BLaER1 (cell line): ENCODE results near the gene LSM7.

Source experiments
- H3K27ac ChIP-seq: shearing (Covaris generic); formaldehyde crosslinking; 2 replicates; pipeline ENCODE4 v1.8.1; 2022
- H3K27me3 ChIP-seq: shearing (Covaris generic); formaldehyde crosslinking; 2 replicates; pipeline ENCODE4 v1.8.1; 2022
- H3K36me3 ChIP-seq: shearing (Covaris generic); formaldehyde crosslinking; 2 replicates; pipeline ENCODE4 v1.8.1; 2022
- H3K4me1 ChIP-seq: shearing (Covaris generic); formaldehyde crosslinking; 2 replicates; pipeline ENCODE4 v1.8.1; 2022
- H3K4me2 ChIP-seq: shearing (Covaris generic); formaldehyde crosslinking; 2 replicates; pipeline ENCODE4 v1.8.1; 2022
- H3K4me3 ChIP-seq: shearing (Covaris generic); formaldehyde crosslinking; 2 replicates; pipeline ENCODE4 v1.8.1; 2022
- H3K9ac ChIP-seq: shearing (Covaris generic); formaldehyde crosslinking; 2 replicates; pipeline ENCODE4 v1.8.1; 2022
- H3K9me3 ChIP-seq: shearing (Covaris generic); formaldehyde crosslinking; 2 replicates; pipeline ENCODE4 v1.8.1; 2022
- H4K20me1 ChIP-seq: shearing (Covaris generic); formaldehyde crosslinking; 2 replicates; pipeline ENCODE4 v1.8.1; 2022
- Cebpa-rat ChIP-seq: shearing (Covaris generic); IDR thresholded peaks from 2 replicates; pipeline ENCODE4 v1.8.1; 2022

The LSM7 gene

DNA sequence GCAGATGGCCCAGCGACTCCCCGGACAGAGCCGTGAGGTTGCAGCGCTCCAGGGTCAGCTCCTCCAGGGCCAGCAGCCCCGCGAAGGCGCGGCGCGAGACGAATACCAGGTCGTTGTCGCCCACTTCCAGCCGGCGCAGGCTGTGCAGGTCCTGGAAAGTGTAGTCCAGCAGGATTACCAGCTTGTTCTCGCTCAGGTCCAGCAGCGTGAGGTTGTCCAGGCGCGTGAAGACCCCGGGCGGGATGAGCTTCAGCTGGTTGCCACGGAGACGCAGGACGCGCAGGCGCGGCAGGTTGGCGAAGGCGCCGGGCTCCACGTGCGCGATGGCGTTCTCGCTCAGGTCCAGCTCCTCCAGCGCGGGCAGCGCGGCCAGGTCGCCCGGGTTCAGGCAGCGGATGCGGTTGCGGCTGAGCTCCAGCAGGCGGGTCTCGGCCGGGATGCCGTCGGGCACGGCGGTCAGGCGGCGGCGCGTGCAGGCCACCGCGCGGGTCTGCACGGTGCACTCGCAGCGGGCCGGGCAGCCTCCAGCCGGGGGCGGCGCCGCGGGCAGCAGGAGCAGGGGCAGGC lies 37.1 kb downstream of the LSM7 start:
- Histone ChIP-seq H3K27ac (peak overlapping the region; percentile 98), H3K4me2 (peak overlapping the region; percentile 99), H3K4me1 (peaks cover 95% of the 10 kb centered on the region), H3K9ac (peak overlapping the region; percentile 95), H4K20me1 (peaks cover 58% of the 10 kb centered on the region), H3K36me3 (peaks cover 25% of the 10 kb centered on the region), H3K4me3 (peak overlapping the region; percentile 84), H3K9me3 (no peaks in the 10 kb centered on the region), H3K27me3 (no peaks in the 10 kb centered on the region; the same call in 1 of the 2 replicates)
- TF ChIP-seq Cebpa-rat, result no peak

DNA sequence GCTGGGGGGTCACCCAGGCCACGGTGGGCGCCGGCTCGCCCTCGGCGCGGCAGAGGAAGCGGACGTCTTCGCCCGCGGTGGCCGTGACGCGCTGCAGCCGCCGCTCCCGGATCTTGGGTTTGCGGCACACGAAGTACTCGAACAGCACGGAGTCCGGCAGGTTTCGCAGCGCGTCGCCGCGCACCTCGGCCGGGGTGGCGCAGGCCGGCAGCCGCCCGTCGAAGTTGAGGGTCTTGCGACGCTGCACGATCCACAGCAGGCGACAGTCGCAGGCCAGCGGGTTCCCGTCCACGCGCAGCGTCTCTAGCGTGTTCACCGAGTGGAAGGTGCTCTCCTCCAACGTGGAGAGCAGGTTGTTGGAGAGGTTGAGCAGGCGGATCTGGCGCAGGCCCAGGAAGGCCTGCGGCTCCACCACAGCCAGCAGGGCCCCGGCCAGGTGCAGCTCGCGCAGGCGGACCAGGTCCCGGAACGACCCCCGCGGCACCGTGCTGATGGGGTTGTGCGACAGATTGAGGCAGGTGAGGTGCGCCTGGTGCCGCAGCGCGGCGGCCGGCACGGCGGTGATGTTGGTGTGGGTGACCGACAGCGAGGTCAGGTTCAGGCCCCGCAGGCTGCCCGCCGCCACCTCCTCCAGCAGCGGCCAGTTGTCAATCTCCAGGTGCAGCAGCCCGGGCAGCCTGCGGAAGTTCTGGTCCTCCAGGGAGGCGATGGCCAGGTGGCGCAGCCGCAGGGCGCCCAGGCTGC lies 37.8 kb downstream of the LSM7 start:
- Histone ChIP-seq H3K27ac (peak overlapping the region; percentile 98), H3K9me3 (no peaks in the 10 kb centered on the region), H3K9ac (peak overlapping the region; percentile 95), H3K4me1 (peaks cover 95% of the 10 kb centered on the region), H3K4me3 (peak overlapping the region; percentile 84), H3K27me3 (no peaks in the 10 kb centered on the region; the same call in 1 of the 2 replicates), H4K20me1 (peaks cover 51% of the 10 kb centered on the region), H3K36me3 (peaks cover 18% of the 10 kb centered on the region), H3K4me2 (peak overlapping the region; percentile 99)
- no peak for TF ChIP-seq Cebpa-rat

DNA sequence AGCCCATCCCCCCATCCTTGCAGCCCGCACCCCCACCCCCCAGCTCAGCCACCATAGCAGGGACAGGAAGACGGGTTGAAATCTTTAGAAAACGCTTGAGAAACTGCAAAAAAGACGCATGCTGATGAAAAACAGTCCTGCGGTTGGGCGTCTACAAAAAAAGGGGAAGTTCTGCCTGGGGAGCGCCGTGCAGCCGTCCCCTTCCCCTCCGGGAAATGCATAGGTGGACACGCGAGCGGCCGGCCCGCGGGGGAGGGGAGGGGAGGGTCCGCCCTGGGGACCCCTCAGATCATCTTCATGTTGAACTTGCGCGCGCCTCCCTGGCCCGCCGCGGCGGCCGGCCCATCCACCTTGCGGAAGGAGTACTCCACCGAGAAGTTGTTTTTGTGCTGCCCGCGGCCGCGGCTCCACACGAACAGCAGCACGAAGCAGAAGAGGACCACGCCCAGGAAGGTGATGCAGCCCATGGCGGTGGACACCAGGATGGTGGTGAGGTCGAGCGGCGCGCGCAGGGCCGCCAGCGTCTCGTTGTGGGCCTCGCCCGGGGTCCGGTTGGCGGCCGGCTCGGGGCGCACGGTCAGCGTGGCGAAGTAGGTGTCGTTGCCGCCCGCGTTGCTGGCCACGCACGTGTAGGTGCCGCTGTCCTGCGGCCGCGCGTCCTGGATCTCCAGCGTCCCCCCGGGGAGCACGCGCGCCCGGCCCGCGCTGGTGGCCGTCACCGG lies 38.5 kb downstream of the LSM7 start:
- peaks cover 13% of the 10 kb centered on the region for H3K36me3 ChIP-seq
- peak overlapping the region; percentile 98 for H3K27ac ChIP-seq
- H3K4me3 ChIP-seq, result peak overlapping the region; percentile 84
- H3K9me3 ChIP-seq, result no peaks in the 10 kb centered on the region
- H3K4me2 ChIP-seq, result peak overlapping the region; percentile 99
- H4K20me1 ChIP-seq, result peaks cover 44% of the 10 kb centered on the region
- TF ChIP-seq Cebpa-rat, result no peak
- H3K9ac ChIP-seq, result peak overlapping the region; percentile 95
- peaks cover 95% of the 10 kb centered on the region for H3K4me1 ChIP-seq
- no peaks in the 10 kb centered on the region; the same call in 1 of the 2 replicates for H3K27me3 ChIP-seq

DNA sequence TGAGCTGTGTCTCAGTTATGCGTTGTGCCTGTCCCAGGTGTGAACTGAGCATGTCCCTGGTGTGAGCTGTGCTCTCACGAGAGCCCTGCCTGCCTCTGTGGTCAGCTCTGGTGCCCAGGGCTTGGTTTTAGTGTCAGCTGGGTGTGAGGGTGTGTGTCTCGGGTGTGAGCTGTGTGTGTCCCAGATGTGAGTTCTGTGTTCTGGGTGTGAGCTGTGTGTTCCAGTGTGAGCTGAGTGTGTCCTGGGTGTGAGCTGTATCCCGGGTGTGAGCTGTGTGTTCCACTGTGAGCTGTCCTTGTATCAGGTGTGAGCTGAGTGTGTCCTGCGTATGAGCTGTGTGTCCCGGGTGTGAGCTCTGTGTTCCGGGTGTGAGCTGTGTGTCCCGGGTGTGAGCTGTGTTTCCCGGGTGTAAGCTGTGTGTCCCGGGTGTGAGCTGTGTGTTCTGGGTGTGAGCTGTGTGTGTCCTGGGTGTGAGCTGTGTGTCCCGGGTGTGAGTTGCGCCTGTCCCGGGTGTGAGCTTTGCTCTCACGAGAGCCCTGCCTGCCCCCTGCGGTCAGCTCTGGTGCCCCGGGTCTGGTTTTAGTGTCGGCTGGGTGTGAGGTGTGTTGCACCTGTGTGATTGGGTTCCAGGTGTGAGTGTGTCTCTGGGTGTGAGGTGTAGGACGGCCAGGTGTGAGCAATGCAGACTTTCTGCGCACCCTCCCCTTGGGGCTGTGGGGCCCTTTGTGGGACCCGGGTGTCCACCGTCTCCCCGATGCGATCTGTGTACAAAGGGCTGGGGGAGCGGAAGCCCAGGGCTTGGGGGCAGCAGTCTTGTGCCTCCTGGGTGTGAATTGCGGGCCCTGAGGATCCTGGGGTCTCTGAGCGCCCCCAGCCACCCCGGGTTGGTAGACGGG lies 39.3 kb downstream of the LSM7 start:
- Histone ChIP-seq H3K4me3 (peak overlapping the region; percentile 84), H3K27ac (peak overlapping the region; percentile 98), H3K36me3 (peaks cover 13% of the 10 kb centered on the region), H3K9ac (peak overlapping the region; percentile 95), H4K20me1 (peaks cover 36% of the 10 kb centered on the region), H3K9me3 (no peaks in the 10 kb centered on the region), H3K4me1 (peaks cover 89% of the 10 kb centered on the region), H3K4me2 (peak overlapping the region; percentile 99), H3K27me3 (no peaks in the 10 kb centered on the region; the same call in 1 of the 2 replicates)
- no peak for TF ChIP-seq Cebpa-rat

DNA sequence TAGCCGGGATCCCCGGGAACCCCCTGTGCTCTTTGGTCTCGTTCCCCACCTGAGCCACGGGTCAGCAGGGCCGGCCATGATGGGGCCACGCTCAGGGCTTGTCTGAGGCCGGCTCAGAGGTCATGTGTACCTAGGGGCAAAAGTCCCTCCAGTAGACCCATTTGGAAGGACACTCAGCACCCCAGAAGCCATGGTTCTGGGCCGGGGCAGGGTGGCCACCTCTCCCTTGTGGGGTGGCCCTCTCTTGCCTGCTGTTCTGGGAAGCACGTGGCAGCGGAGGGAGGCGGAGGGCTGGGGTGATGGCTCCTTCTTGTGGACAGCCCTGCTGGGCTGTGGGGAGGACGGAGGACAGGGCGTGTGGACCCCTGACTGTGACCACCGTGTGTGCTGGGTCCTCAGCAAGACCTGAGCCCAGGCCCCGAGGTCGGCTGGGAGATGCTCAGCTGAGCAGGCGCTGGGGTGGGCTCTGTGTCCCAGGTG lies 40.0 kb downstream of the LSM7 start:
- Histone ChIP-seq H3K4me1 (peaks cover 83% of the 10 kb centered on the region), H3K9ac (peak overlapping the region; percentile 95), H3K4me2 (peak overlapping the region; percentile 99), H3K4me3 (peak overlapping the region; percentile 84; the same call in 1 of the 2 replicates), H3K36me3 (peaks cover 12% of the 10 kb centered on the region), H4K20me1 (peaks cover 29% of the 10 kb centered on the region), H3K27ac (peak overlapping the region; percentile 98), H3K9me3 (no peaks in the 10 kb centered on the region), H3K27me3 (no peaks in the 10 kb centered on the region; the same call in 1 of the 2 replicates)
- TF ChIP-seq Cebpa-rat, result no peak

DNA sequence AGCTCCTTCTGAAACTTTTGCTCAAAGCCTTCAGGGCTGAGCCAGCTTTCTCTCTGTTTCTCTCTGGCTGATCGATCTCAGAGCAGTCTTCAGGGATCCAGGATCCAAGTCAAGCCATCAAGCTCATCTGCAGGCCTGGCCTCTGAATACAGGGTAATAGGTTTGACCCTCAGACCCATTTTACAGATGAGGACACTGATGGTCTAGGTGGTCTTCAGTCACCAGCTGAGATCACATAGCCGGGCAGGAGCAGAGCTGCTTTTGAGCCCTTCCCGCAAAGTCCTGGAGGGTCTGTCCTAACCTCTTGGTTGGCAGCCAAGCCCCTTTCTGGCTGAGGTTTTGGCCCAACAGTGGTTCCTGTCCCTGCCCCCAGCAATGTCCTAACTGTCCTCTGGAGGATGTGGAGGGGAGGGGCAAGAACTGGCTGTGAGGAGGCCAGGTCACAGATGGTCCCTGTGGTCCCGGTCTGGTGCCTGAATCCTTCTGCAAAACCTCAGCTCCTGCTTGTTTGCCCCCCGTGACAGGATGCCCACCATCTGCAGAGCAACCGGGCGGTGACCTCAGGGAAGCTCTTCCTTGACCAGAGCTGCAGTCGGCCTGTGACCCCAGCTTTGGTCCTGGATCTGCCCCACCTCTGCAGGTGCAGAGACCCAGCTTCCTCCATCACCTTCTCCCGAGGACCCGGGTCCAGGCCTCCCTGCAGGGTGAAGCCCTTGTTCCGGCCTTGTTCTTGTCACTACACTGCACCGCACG lies 40.6 kb downstream of the LSM7 start:
- H3K4me3 ChIP-seq, result peak overlapping the region; percentile 84; the same call in 1 of the 2 replicates
- no peaks in the 10 kb centered on the region; the same call in 1 of the 2 replicates for H3K27me3 ChIP-seq
- peak overlapping the region; percentile 98 for H3K27ac ChIP-seq
- peaks cover 6% of the 10 kb centered on the region for H3K36me3 ChIP-seq
- H3K9me3 ChIP-seq, result no peaks in the 10 kb centered on the region
- TF ChIP-seq Cebpa-rat, result no peak
- peaks cover 83% of the 10 kb centered on the region for H3K4me1 ChIP-seq
- H4K20me1 ChIP-seq, result peaks cover 26% of the 10 kb centered on the region
- H3K9ac ChIP-seq, result peak overlapping the region; percentile 95
- H3K4me2 ChIP-seq, result peak overlapping the region; percentile 99

DNA sequence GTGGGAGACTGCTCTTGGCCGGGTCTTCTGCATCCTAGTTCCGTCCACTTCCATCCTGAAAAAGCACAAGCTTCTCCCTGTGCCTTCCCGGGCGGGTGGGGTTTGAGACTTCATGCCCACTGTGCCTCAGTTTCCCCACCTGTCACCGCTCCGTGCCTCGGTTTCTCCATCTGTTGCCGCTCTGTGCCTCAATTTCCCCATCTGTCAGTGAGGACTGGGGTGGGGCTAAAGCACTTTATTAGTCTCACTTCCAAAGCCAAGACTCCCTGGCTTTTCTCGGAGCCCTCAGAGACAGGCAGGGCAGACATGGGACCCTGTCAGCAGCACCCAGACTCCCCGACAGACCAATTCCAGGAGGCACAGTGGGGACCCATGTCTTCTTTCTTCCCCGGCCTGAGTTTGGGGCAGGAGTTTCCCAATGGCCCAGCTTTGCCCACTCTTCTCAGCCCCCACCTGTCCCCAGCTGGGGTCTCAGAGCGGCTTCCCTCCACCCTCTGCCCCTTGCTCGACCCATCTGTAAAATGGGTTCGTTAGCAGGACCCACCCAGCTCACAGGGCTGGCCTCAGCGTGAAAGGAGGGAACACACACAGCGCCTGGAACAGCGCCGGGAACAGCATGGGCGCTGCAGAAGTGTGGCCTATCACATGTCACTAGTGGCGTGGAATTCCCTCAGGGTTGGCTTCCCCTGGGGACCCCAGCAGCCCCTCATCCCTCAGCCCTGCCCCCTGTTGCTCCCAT lies 41.8 kb downstream of the LSM7 start:
- peak overlapping the region; percentile 49; the same call in 1 of the 2 replicates for H3K27ac ChIP-seq
- H3K9ac ChIP-seq, result no peak overlapping the region; the same call in 1 of the 2 replicates
- no peak overlapping the region for H3K4me3 ChIP-seq
- H4K20me1 ChIP-seq, result peaks cover 25% of the 10 kb centered on the region
- peaks cover 83% of the 10 kb centered on the region for H3K4me1 ChIP-seq
- TF ChIP-seq Cebpa-rat, result no peak
- H3K36me3 ChIP-seq, result no peaks in the 10 kb centered on the region
- H3K9me3 ChIP-seq, result no peaks in the 10 kb centered on the region
- no peaks in the 10 kb centered on the region; the same call in 1 of the 2 replicates for H3K27me3 ChIP-seq
- H3K4me2 ChIP-seq, result peak overlapping the region; percentile 99
